Esophagus squamous epithelium (tissue), 5 donors: Measurements from ENCODE around the gene UMOD. TPM values are rescaled to one million over a fixed set of nuclear protein-coding genes. Genes with fewer than 3 reads are reported as not detected.

Source experiments
- DNase-seq: peaks from one replicate; lab custom pipeline; 2025; lab: John Stamatoyannopoulos, UW
- H3K27ac ChIP-seq, 4 donors: fragments of 200-600 bp; sonication (generic); one replicate each; pipeline ENCODE4 v1.5.1; 2016 to 2019; ENCODE audit warnings: mild to moderate bottlenecking in 1 of 4
- H3K27me3 ChIP-seq, 4 donors: fragments of 200-600 bp; sonication (generic); 1 replicate in 3 of 4; 2 replicates in 1 of 4; pipeline versions ENCODE4 v1.5.1 to v1.6.0; 2017 to 2021; ENCODE audit warnings: antibody characterized with exemption in 1 of 4
- H3K36me3 ChIP-seq, 3 donors: fragments of 200-600 bp; sonication (generic); one replicate each; pipeline ENCODE4 v1.5.1; 2016 to 2019
- H3K4me1 ChIP-seq, 3 donors: fragments of 200-600 bp; sonication (generic); one replicate each; pipeline ENCODE4 v1.5.1; 2017 to 2019
- H3K4me3 ChIP-seq, 4 donors: fragments of 200-600 bp; sonication (generic); 1 replicate in 3 of 4; 2 replicates in 1 of 4; pipeline ENCODE4 v1.5.1; 2016 to 2019; ENCODE audit warnings: mild to moderate bottlenecking in 2 of 4, moderate library complexity in 1 of 4
- H3K9me3 ChIP-seq, 3 donors: fragments of 200-600 bp; sonication (generic); one replicate each; pipeline ENCODE4 v1.5.1; 2016 to 2019
- CTCF ChIP-seq, 6 experiments: fragments of 450-650 bp in 4 of 6; fragments of 200-600 bp in 2 of 6; sonication (generic) in 2 of 6; IDR thresholded peaks; one replicate each; pipeline ENCODE4 v1.5.1; 2016 to 2019; ENCODE audit warnings: antibody characterized with exemption in 6 of 6, mild to moderate bottlenecking in 4 of 6, moderate library complexity in 4 of 6
- POLR2A ChIP-seq, 4 donors: fragments of 450-650 bp; IDR thresholded peaks; one replicate each; pipeline ENCODE4 v1.6.1; 2017; ENCODE audit warnings: antibody characterized with exemption in 4 of 4, mild to moderate bottlenecking in 4 of 4, moderate library complexity in 3 of 4
- WGBS, 2 donors: methylation state at CpG; one replicate each; pipeline ENCODE4 v1.1.5; 2018; 5-methylcytosine and 5-hydroxymethylcytosine counted together
- intact Hi-C: fragments of 100-400 bp; cut with DNase I; formaldehyde crosslinking; loops from one replicate; pipeline ENCODE4 v1.15.0; 2022
- total RNA-seq, 4 donors: library from RNA; depleted of rRNA; stranded (reverse); fragments of >200 nt; gene quantifications; one replicate each; pipeline ENCODE4 v1.1.0, GENCODE V29; 2016
- donor health status: DM: yes; HTN: yes; CAD: no.

Gene UMOD
- total RNA-seq, 4 donors from 2014 or later: not detected

GRCh38 chr16:20382202-20382948 lies 29.9 kb upstream of the UMOD start:
- H3K36me3 ChIP-seq: no peaks in the 10 kb centered on the region
- TF ChIP-seq CTCF (IDR thresholded peaks at IDR 0.05) (no peak), POLR2A (IDR thresholded peaks at IDR 0.05) (no peak)
- intact Hi-C loops: loop anchor here (10.0 kb wide), 1 partner anchor 332 kb away; no protein-coding TSS in a partner anchor
- no peaks in the 10 kb centered on the region for H3K9me3 ChIP-seq
- no peak overlapping the region for H3K4me3 ChIP-seq
- 82% methylated on average over 7 of the region's 7 CpGs for WGBS, 2 donors
- peaks cover 0 to 17% (median 0%) of the 10 kb centered on the region in 4 donors for H3K27me3 ChIP-seq
- DNase-seq: no peak
- peaks cover 0 to 10% (median 0%) of the 10 kb centered on the region in 3 donors for H3K4me1 ChIP-seq
- no peak overlapping the region for H3K27ac ChIP-seq

GRCh38 chr16:20380782-20381181 lies 28.3 kb upstream of the UMOD start:
- intact Hi-C loops: loop anchor here (10.0 kb wide), 1 partner anchor 334 kb away; no protein-coding TSS in a partner anchor
- TF ChIP-seq POLR2A (IDR thresholded peaks at IDR 0.05) (no peak), CTCF (IDR thresholded peaks at IDR 0.05) (no peak)
- H3K4me3 ChIP-seq: no peak overlapping the region

GRCh38 chr16:20377181-20377580 lies 24.7 kb upstream of the UMOD start:
- DNase-seq: no peak
- Histone ChIP-seq H3K4me3 (no peak overlapping the region), H3K27ac (no peak overlapping the region), H3K36me3 (no peaks in the 10 kb centered on the region), H3K9me3 (no peaks in the 10 kb centered on the region), H3K4me1 (no peaks in the 10 kb centered on the region), H3K27me3 (no peaks in the 10 kb centered on the region)
- TF ChIP-seq CTCF (IDR thresholded peaks at IDR 0.05): no peak
- no peak for TF ChIP-seq POLR2A (IDR thresholded peaks at IDR 0.05)
- intact Hi-C loops: no loop called here
- 58 to 67% methylated on average over 5 of the region's 5 CpGs for WGBS, 2 donors

More at GRCh38 chr16:20380782-20381181, 28.3 kb upstream of the UMOD start:
- H3K36me3 ChIP-seq: no peaks in the 10 kb centered on the region
- H3K27ac ChIP-seq: no peak overlapping the region
- H3K9me3 ChIP-seq: no peaks in the 10 kb centered on the region
- peaks cover 0 to 4% (median 0%) of the 10 kb centered on the region in 4 donors for H3K27me3 ChIP-seq
- 52% methylated on average over 3 of the region's 3 CpGs; no CpG with 5 or more reads in 1 of the 2 donors for WGBS, 2 donors
- no peak for DNase-seq
- H3K4me1 ChIP-seq: peaks cover 0 to 3% (median 0%) of the 10 kb centered on the region in 3 donors

- no peak overlapping the region for H3K27ac ChIP-seq
- DNase-seq: no peak
- H3K27me3 ChIP-seq: peaks cover 0 to 7% (median 0%) of the 10 kb centered on the region in 4 donors
- 48 to 70% methylated on average over 5 of the region's 5 CpGs for WGBS, 2 donors
- H3K36me3 ChIP-seq: no peaks in the 10 kb centered on the region
- intact Hi-C loops: no loop called here
- TF ChIP-seq CTCF (IDR thresholded peaks at IDR 0.05) (no peak), POLR2A (IDR thresholded peaks at IDR 0.05) (no peak)
- no peaks in the 10 kb centered on the region for H3K9me3 ChIP-seq
- H3K4me1 ChIP-seq: no peaks in the 10 kb centered on the region
- H3K4me3 ChIP-seq: no peak overlapping the region
These were observed 20.2 kb upstream of the UMOD start for GRCh38 chr16:20372701-20373100.

- no peaks in the 10 kb centered on the region for H3K4me1 ChIP-seq
- DNase-seq: no peak
- WGBS, 2 donors: 50 to 72% methylated on average over 9 of the region's 9 CpGs
- intact Hi-C loops: no loop called here
- no peak overlapping the region for H3K27ac ChIP-seq
- TF ChIP-seq POLR2A (IDR thresholded peaks at IDR 0.05) (no peak), CTCF (IDR thresholded peaks at IDR 0.05) (no peak)
- H3K36me3 ChIP-seq: no peaks in the 10 kb centered on the region
- H3K27me3 ChIP-seq: peaks cover 0 to 7% (median 0%) of the 10 kb centered on the region in 4 donors
- no peaks in the 10 kb centered on the region for H3K9me3 ChIP-seq
- no peak overlapping the region for H3K4me3 ChIP-seq
These were observed 17.0 kb upstream of the UMOD start for GRCh38 chr16:20369452-20370054.
